ENCODE data around the gene DLGAP4. TPM values are rescaled to one million over a fixed set of nuclear protein-coding genes. Genes with fewer than 3 reads are reported as not detected.

The DLGAP4 gene
- total RNA-seq, 4 donors from 2014 or later: 38.6 to 193 (median 80.5) TPM

GRCh38 chr20:36384022-36384619, 78.0 kb downstream of the DLGAP4 start:
- DNase-seq: no peak
- intact Hi-C loops (cut with DNase I; ENCODE audit: low total_unique reads): no loop called here
- TF ChIP-seq CTCF (IDR thresholded peaks at IDR 0.05): no peak
- TF ChIP-seq POLR2A (IDR thresholded peaks at IDR 0.05): no peak
- H3K27ac ChIP-seq: no peak overlapping the region
- no peak overlapping the region for H3K4me3 ChIP-seq
- H3K27me3 ChIP-seq: no peaks in the 10 kb centered on the region
- no peaks in the 10 kb centered on the region for H3K36me3 ChIP-seq
- H3K9me3 ChIP-seq: no peaks in the 10 kb centered on the region
- H3K4me1 ChIP-seq: no peaks in the 10 kb centered on the region

GRCh38 chr20:36385503-36385902, 79.4 kb downstream of the DLGAP4 start:
- no peak for DNase-seq
- TF ChIP-seq POLR2A (IDR thresholded peaks at IDR 0.05): no peak
- TF ChIP-seq CTCF (IDR thresholded peaks at IDR 0.05): no peak
- Histone ChIP-seq H3K27me3 (no peaks in the 10 kb centered on the region), H3K36me3 (no peaks in the 10 kb centered on the region), H3K27ac (no peak overlapping the region), H3K4me3 (no peak overlapping the region), H3K4me1 (no peaks in the 10 kb centered on the region), H3K9me3 (no peaks in the 10 kb centered on the region)
- intact Hi-C loops (cut with DNase I; ENCODE audit: low total_unique reads): no loop called here

- Histone ChIP-seq H3K36me3 (no peaks in the 10 kb centered on the region), H3K4me1 (no peaks in the 10 kb centered on the region), H3K27me3 (no peaks in the 10 kb centered on the region), H3K27ac (no peak overlapping the region), H3K9me3 (no peaks in the 10 kb centered on the region), H3K4me3 (no peak overlapping the region)
- intact Hi-C loops (cut with DNase I; ENCODE audit: low total_unique reads): no loop called here
- TF ChIP-seq POLR2A (IDR thresholded peaks at IDR 0.05): no peak
- TF ChIP-seq CTCF (IDR thresholded peaks at IDR 0.05): no peak
- no peak for DNase-seq
These were observed 80.1 kb downstream of the DLGAP4 start for GRCh38 chr20:36386236-36386635.

- intact Hi-C loops (cut with DNase I; ENCODE audit: low total_unique reads): no loop called here
- no peak overlapping the region for H3K4me3 ChIP-seq
- DNase-seq: no peak
- no peaks in the 10 kb centered on the region for H3K27me3 ChIP-seq
- H3K9me3 ChIP-seq: no peaks in the 10 kb centered on the region
- TF ChIP-seq POLR2A (IDR thresholded peaks at IDR 0.05) (no peak), CTCF (IDR thresholded peaks at IDR 0.05) (no peak)
- H3K27ac ChIP-seq: no peak overlapping the region
- no peaks in the 10 kb centered on the region for H3K36me3 ChIP-seq
- no peaks in the 10 kb centered on the region for H3K4me1 ChIP-seq
These were observed 84.1 kb downstream of the DLGAP4 start for GRCh38 chr20:36390269-36390668.

DNA sequence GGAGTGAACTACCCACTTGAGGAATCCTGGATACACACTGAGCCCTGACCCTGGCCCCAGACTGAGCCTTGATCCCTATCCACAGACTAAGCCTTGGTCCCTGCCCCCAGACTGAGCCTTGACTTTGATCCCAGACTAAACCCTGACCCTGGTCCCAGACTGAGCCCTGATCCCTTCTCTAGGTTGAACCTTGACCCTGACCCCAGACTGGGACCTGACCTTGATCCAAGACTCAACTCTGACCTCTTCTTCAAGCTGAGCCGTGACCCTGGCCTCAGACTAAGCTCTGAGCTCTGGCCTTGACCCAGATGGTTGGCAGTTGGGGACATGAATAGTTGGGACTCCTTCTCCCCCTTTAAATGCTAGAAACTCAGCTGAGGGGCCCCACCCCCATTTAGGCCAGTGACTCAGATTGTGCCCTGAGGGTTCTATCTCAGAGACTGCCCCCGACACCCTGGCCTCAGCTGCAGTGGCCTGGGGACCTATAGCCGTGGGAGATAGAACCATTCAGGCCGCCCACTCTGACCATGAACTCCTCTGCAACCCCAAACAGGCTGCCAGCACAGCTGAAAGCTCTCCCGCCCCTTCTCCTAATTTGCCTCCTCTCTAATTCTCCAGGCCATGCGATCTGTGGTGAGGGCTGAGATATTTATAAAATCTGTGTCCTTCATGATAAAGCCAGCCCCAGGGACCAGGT, 84.7 kb downstream of the DLGAP4 start:
- TF ChIP-seq POLR2A (IDR thresholded peaks at IDR 0.05) (no peak), CTCF (IDR thresholded peaks at IDR 0.05) (no peak)
- Histone ChIP-seq H3K4me1 (no peaks in the 10 kb centered on the region), H3K36me3 (no peaks in the 10 kb centered on the region), H3K4me3 (no peak overlapping the region), H3K27ac (no peak overlapping the region), H3K9me3 (no peaks in the 10 kb centered on the region), H3K27me3 (no peaks in the 10 kb centered on the region)
- DNase-seq: no peak
- intact Hi-C loops (cut with DNase I; ENCODE audit: low total_unique reads): no loop called here
